CD4-positive, alpha-beta memory T cell (primary cell): ENCODE data around the gene ITM2B. TPM values are rescaled to one million over a fixed set of nuclear protein-coding genes. Genes with fewer than 3 reads are reported as not detected.

Experiments
- CTCF ChIA-PET: fragments of 350-600 bp; sonication (Branson Sonifier 250); formaldehyde crosslinking; loops from one replicate; lab custom pipeline; 2021; ENCODE audit warnings: inconsistent platforms; ENCODE audit not compliant: partially characterized antibody; lab: Charles Lee
- POLR2A ChIA-PET: fragments of 350-600 bp; sonication (Branson Sonifier 250); formaldehyde crosslinking; loops from one replicate; lab custom pipeline; 2021; ENCODE audit not compliant: partially characterized antibody; lab: Charles Lee
- DNase-seq, 5 donors: peaks; one replicate each; pipeline versions ENCODE4 v3.0.0 to v3.0.0-alpha.2; 2020 to 2022; ENCODE audit warnings: mixed read lengths in 1 of 5
- H3K27ac ChIP-seq: one replicate; pipeline ENCODE4 v1.7.0; 2013; ENCODE audit warnings: low read depth, low read length
- H3K27me3 ChIP-seq: 2 replicates; pipeline ENCODE4 v1.7.0; 2013; ENCODE audit warnings: mild to moderate bottlenecking, low read length, moderate library complexity; ENCODE audit not compliant: insufficient read depth
- H3K36me3 ChIP-seq: 2 replicates; pipeline ENCODE4 v1.7.0; 2013; ENCODE audit warnings: mild to moderate bottlenecking, low read length, moderate library complexity; ENCODE audit not compliant: insufficient read depth
- H3K4me1 ChIP-seq: 2 replicates; pipeline ENCODE4 v1.7.0; 2013; ENCODE audit warnings: mild to moderate bottlenecking, low read length, moderate library complexity; ENCODE audit not compliant: insufficient read depth
- H3K4me3 ChIP-seq, 2 donors: one replicate each; pipeline ENCODE4 v1.7.0; 2013; ENCODE audit warnings: low read length in 2 of 2, mild to moderate bottlenecking in 1 of 2
- H3K9me3 ChIP-seq, 2 donors: one replicate each; pipeline ENCODE4 v1.7.0; 2013; ENCODE audit warnings: low read length in 2 of 2, control low read depth in 1 of 2; ENCODE audit not compliant: control insufficient read depth in 1 of 2
- H3K27ac Mint-ChIP-seq, 7 donors: one replicate each; pipeline ENCODE4 v1.8.0; 2020 to 2021; ENCODE audit warnings: mixed read lengths in 7 of 7, mild to moderate bottlenecking in 6 of 7, inconsistent platforms in 3 of 7, moderate library complexity in 3 of 7
- H3K27me3 Mint-ChIP-seq, 2 donors: one replicate each; pipeline ENCODE4 v1.8.0; 2020 to 2021; ENCODE audit warnings: mixed read lengths in 2 of 2
- H3K36me3 Mint-ChIP-seq, 2 donors: one replicate each; pipeline ENCODE4 v1.8.0; 2020 to 2021; ENCODE audit warnings: mixed read lengths in 2 of 2, inconsistent platforms in 1 of 2, mild to moderate bottlenecking in 1 of 2
- H3K4me1 Mint-ChIP-seq, 4 donors: one replicate each; pipeline ENCODE4 v1.8.0; 2020 to 2021; ENCODE audit warnings: mixed read lengths in 4 of 4, mild to moderate bottlenecking in 1 of 4
- H3K4me3 Mint-ChIP-seq, 8 donors: one replicate each; pipeline ENCODE4 v1.8.0; 2020 to 2021; ENCODE audit warnings: mixed read lengths in 8 of 8, mild to moderate bottlenecking in 7 of 8, moderate library complexity in 6 of 8, inconsistent platforms in 3 of 8
- H3K9me3 Mint-ChIP-seq, 8 donors: one replicate each; pipeline ENCODE4 v1.8.0; 2020 to 2021; ENCODE audit warnings: mixed read lengths in 8 of 8, mild to moderate bottlenecking in 5 of 8, inconsistent platforms in 3 of 8, moderate library complexity in 1 of 8
- intact Hi-C: fragments of 100-400 bp; cut with micrococcal nuclease; formaldehyde crosslinking; loops from one replicate; pipeline ENCODE4 v1.15.1; 2023
- polyA plus RNA-seq, 2 donors: library from polyadenylated mRNA; unstranded; fragments of 300-500 nt; fragmentation: Illumina TruSeq; gene quantifications; one replicate each; pipeline ENCODE4 v1.2.3, GENCODE V29; 2021
- total RNA-seq, 2 experiments: library from RNA; stranded (reverse); gene quantifications; one replicate each; pipeline ENCODE4 v1.2.3, GENCODE V29; 2021

The ITM2B gene
- total and polyA plus RNA-seq, 4 experiments from 2014 or later: 653 to 1,558 (median 1,062) TPM

DNA sequence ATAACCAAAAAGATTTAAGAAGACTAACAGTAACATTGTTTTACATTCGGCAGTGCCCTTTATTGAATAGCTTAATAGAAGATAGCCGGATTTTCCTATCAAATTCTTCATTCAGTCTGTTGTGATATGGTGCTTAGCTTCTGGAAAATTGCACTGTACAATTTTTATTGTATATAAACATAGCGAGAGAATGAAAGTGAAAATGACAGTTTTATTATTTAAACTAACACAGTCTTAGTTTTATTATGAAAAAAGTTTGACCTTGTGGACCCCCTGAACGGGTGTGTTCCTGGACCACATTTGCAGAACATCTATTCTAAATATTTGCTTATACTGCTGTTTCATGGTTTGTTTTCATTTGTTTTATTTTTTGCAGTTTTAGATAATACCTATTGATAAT, 8.6 kb downstream of the ITM2B start:
- intact Hi-C loops: no loop called here
- Mint-ChIP-seq H3K36me3 (peaks cover 23 to 56% of the 10 kb centered on the region in 2 donors), H3K4me1 (peaks cover 52 to 81% (median 63%) of the 10 kb centered on the region in 4 donors), H3K4me3 (peak overlapping the region in 7 of 8 donors; percentile 20 to 71 (median 64)), H3K27ac (peak overlapping the region in 5 of 7 donors; percentile 25 to 79 (median 57)), H3K27me3 (no peaks in the 10 kb centered on the region), H3K9me3 (no peaks in the 10 kb centered on the region)
- Histone ChIP-seq H3K36me3 (peaks cover 3% of the 10 kb centered on the region), H3K27ac (no peak overlapping the region), H3K27me3 (no peaks in the 10 kb centered on the region), H3K4me1 (peaks cover 93% of the 10 kb centered on the region), H3K9me3 (no peaks in the 10 kb centered on the region), H3K4me3 (no peak overlapping the region)
- no peak for DNase-seq
- ChIA-PET CTCF (interaction anchor here (0.9 to 2.0 kb wide), 4 partner anchors 12 to 147 kb away, joined by 4 to 8 read pairs (median 6); partner anchors contain the start of gene MED4), POLR2A (interaction anchor here (0.8 to 3.1 kb wide), 5 partner anchors 9 to 115 kb away, joined by 4 to 14 read pairs (median 9); partner anchors contain the start of gene ITM2B)

DNA sequence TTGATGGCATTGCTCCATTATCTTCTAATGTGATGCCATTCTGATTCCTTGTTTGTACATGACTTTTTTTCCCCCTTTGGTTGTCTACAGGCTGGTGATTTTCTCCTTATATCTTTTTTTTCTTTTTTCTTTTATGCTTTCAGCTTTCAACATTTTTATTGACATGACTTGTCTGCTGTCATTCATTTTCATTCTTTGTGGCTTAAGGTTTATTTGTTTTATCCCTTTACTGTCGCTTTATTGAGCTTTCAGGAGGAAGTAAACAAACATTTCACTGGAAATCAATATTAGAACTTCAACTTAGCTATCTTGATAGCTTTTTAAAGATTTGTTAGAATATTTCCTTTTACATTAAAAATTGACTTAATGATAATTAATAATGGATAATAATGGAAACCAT, 9.7 kb downstream of the ITM2B start:
- CTCF ChIA-PET: no interaction called here
- H3K27ac Mint-ChIP-seq: peak overlapping the region in 6 of 7 donors; percentile 24 to 78 (median 58)

DNA sequence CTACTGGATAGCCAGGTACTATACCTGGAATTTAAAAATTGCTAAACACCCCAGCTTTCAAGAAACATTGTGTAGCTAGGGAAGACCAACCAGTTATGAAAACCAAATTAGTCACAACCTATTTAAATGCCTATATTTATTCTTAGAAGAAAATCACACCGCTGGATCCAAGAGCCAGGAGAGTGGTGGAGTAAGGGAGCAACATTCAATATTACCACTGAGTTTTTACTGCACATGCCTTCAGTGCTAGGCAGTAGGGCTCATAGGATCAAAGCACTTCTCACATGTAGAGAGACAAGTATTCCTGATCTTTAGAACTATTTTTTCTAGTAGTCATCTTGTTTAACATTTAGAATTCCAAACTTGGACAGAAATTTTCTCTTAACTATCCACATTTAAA, 11.2 kb downstream of the ITM2B start:
- ChIA-PET POLR2A (interaction anchor here (1.0 to 2.2 kb wide), 4 partner anchors 9 to 150 kb away, joined by 3 to 6 read pairs (median 5); partner anchors contain the start of gene ITM2B), CTCF (interaction anchor here (0.6 to 1.1 kb wide), 5 partner anchors 9 to 149 kb away, joined by 3 to 5 read pairs (median 3); partner anchors contain the start of gene MED4)
- Mint-ChIP-seq H3K27me3 (no peaks in the 10 kb centered on the region), H3K9me3 (no peaks in the 10 kb centered on the region), H3K4me3 (peak overlapping the region in 6 of 8 donors; percentile 1 to 64 (median 42)), H3K27ac (peak overlapping the region in 3 of 7 donors; percentile 4 to 70 (median 31)), H3K36me3 (peaks cover 17 to 46% of the 10 kb centered on the region in 2 donors), H3K4me1 (peaks cover 48 to 73% (median 60%) of the 10 kb centered on the region in 4 donors)
- H3K27ac ChIP-seq: no peak overlapping the region
- H3K4me1 ChIP-seq: peaks cover 90% of the 10 kb centered on the region
- no peaks in the 10 kb centered on the region for H3K9me3 ChIP-seq
- no peak overlapping the region for H3K4me3 ChIP-seq
- intact Hi-C loops: no loop called here
- no peaks in the 10 kb centered on the region for H3K27me3 ChIP-seq
- peaks cover 3% of the 10 kb centered on the region for H3K36me3 ChIP-seq
- no peak for DNase-seq

More for the DNA sequence above, 9.7 kb downstream of the ITM2B start:
- H3K4me3 ChIP-seq: no peak overlapping the region
- no peaks in the 10 kb centered on the region for H3K27me3 ChIP-seq
- Mint-ChIP-seq H3K27me3 (no peaks in the 10 kb centered on the region), H3K36me3 (peaks cover 17 to 48% of the 10 kb centered on the region in 2 donors), H3K4me3 (peak overlapping the region in 7 of 8 donors; percentile 28 to 78 (median 48)), H3K4me1 (peaks cover 43 to 73% (median 57%) of the 10 kb centered on the region in 4 donors), H3K9me3 (no peaks in the 10 kb centered on the region)
- intact Hi-C loops: no loop called here
- peaks cover 3% of the 10 kb centered on the region for H3K36me3 ChIP-seq
- no peaks in the 10 kb centered on the region for H3K9me3 ChIP-seq
- POLR2A ChIA-PET: interaction anchor here (0.9 to 3.1 kb wide), 3 partner anchors 10 to 148 kb away, joined by 5 to 14 read pairs (median 13); partner anchors contain the start of genes ITM2B and MED4
- DNase-seq: no peak
- no peak overlapping the region for H3K27ac ChIP-seq
- H3K4me1 ChIP-seq: peaks cover 91% of the 10 kb centered on the region

DNA sequence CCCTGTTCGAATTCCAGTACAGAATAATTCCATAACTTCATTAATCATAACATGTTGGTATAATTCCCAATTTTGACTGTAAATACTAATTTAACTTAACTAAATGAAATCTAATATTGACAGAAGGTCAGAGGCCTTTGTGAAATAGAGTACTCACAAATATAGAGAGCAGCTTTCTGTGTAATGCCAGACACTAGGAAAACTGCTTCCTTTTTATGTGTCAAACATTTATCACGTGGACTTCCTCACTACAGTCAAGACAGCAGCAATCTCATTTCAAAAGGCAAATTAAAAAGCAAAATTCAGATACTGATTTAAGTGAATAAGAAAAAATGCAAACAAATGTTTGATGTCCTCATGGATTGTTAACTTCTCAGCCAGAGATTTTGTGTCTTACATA, 13.1 kb downstream of the ITM2B start:
- Histone ChIP-seq H3K36me3 (no peaks in the 10 kb centered on the region), H3K4me1 (peaks cover 85% of the 10 kb centered on the region), H3K9me3 (no peaks in the 10 kb centered on the region), H3K27ac (no peak overlapping the region), H3K27me3 (no peaks in the 10 kb centered on the region), H3K4me3 (no peak overlapping the region)
- POLR2A ChIA-PET: interaction anchor here (0.7 to 3.4 kb wide), 2 partner anchors 9 to 131 kb away, joined by 3 to 19 read pairs; no protein-coding TSS in a partner anchor
- intact Hi-C loops: no loop called here
- no peaks in the 10 kb centered on the region for H3K27me3 Mint-ChIP-seq
- peak overlapping the region in 6 of 7 donors; percentile 33 to 82 (median 70) for H3K27ac Mint-ChIP-seq
- no peak for DNase-seq
- H3K4me1 Mint-ChIP-seq: peaks cover 46 to 77% (median 64%) of the 10 kb centered on the region in 4 donors
- peak overlapping the region in 4 of 8 donors; percentile 18 to 60 (median 34) for H3K4me3 Mint-ChIP-seq
- H3K36me3 Mint-ChIP-seq: peaks cover 11 to 46% of the 10 kb centered on the region in 2 donors
- no peaks in the 10 kb centered on the region for H3K9me3 Mint-ChIP-seq
- CTCF ChIA-PET: interaction anchor here (2.1 kb wide), 2 partner anchors 11 to 119 kb away, joined by 6 to 7 read pairs; no protein-coding TSS in a partner anchor

DNA sequence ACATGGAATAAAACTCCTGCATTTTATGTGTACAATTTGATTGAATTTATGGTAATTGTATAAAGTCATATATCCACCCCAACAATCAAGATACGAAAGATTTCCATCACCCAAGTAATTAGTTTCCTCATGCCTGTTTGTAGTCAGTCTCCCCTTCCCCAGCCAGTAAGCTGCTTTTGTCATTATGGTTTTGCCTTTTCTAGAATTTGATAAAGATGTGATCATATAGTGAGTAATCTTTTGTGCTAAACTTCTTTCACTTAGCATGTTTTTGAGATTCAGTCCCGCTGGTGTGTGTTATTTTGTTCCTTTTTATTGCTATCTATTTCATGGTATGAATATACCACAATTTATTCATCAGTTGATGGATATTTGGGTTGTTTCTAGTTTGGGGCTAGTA, 16.0 kb downstream of the ITM2B start:
- no peaks in the 10 kb centered on the region for H3K27me3 ChIP-seq
- no peak overlapping the region for H3K4me3 ChIP-seq
- no peaks in the 10 kb centered on the region for H3K27me3 Mint-ChIP-seq
- peak overlapping the region in 6 of 8 donors; percentile 17 to 71 (median 32) for H3K4me3 Mint-ChIP-seq
- no peaks in the 10 kb centered on the region for H3K9me3 ChIP-seq
- POLR2A ChIA-PET: interaction anchor here (1.5 to 3.4 kb wide), 2 partner anchors 12 to 16 kb away, joined by 3 to 19 read pairs; partner anchors contain the start of gene ITM2B
- peaks cover 14 to 51% of the 10 kb centered on the region in 2 donors for H3K36me3 Mint-ChIP-seq
- intact Hi-C loops: no loop called here
- CTCF ChIA-PET: no interaction called here
- H3K4me1 ChIP-seq: peaks cover 87% of the 10 kb centered on the region
- peaks cover 52 to 83% (median 67%) of the 10 kb centered on the region in 4 donors for H3K4me1 Mint-ChIP-seq
- peaks cover 4% of the 10 kb centered on the region for H3K36me3 ChIP-seq
- peak overlapping the region; percentile 11 to 94 (median 44) for H3K27ac Mint-ChIP-seq
- no peaks in the 10 kb centered on the region for H3K9me3 Mint-ChIP-seq
- no peak overlapping the region for H3K27ac ChIP-seq
- no peak for DNase-seq

DNA sequence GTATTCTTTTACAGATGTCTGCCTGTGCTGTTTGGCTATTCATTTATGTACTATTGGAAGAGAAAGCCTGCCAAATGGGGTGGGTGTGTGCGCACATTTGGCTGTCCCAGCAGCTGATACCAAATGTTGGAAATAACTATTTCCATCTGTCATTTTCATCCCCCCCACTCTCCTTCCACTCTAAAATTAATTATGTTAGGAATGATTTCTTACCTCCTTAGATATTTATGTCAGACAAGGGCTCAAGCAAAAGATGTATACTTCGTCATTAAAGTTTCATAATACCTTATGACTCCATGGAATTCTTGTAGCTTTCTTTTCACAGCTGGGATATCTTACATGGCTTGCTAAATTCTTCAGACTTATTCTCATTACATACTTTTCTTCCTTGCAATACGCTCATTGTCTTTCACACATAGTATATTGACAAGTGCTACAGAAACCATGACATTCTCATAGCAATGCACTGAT, 18.6 kb downstream of the ITM2B start:
- H3K4me1 Mint-ChIP-seq: peaks cover 43 to 80% (median 62%) of the 10 kb centered on the region in 4 donors

More for the DNA sequence above, 18.6 kb downstream of the ITM2B start:
- peaks cover 65% of the 10 kb centered on the region for H3K4me1 ChIP-seq
- no peak overlapping the region for H3K27ac ChIP-seq
- no peak overlapping the region for H3K4me3 ChIP-seq
- H3K9me3 ChIP-seq: no peaks in the 10 kb centered on the region
- Mint-ChIP-seq H3K4me3 (peak overlapping the region in 6 of 8 donors; percentile 8 to 57 (median 26)), H3K27me3 (no peaks in the 10 kb centered on the region), H3K9me3 (no peaks in the 10 kb centered on the region), H3K27ac (peak overlapping the region in 6 of 7 donors; percentile 4 to 45 (median 29)), H3K36me3 (peaks cover 31 to 61% of the 10 kb centered on the region in 2 donors)
- POLR2A ChIA-PET: interaction anchor here (1.0 to 1.6 kb wide), 3 partner anchors 19 to 208 kb away, joined by 3 to 5 read pairs (median 3); no protein-coding TSS in a partner anchor
- CTCF ChIA-PET: interaction anchor here (2.2 kb wide), 1 partner anchor 125 kb away, joined by 5 read pairs; no protein-coding TSS in a partner anchor
- peaks cover 24% of the 10 kb centered on the region for H3K36me3 ChIP-seq
- no peak for DNase-seq
- intact Hi-C loops: loop anchor here (1.0 kb wide), 1 partner anchor 124 kb away; no protein-coding TSS in a partner anchor
- H3K27me3 ChIP-seq: no peaks in the 10 kb centered on the region
